OCI-LY7 (cell line): ENCODE data around the gene IQCH.

ENCODE experiments used
- CTCF ChIP-seq: fragments of 200-600 bp; sonication (generic); conservative IDR thresholded peaks from 2 replicates; pipeline ENCODE4 v1.5.1; 2014; ENCODE audit warnings: mild to moderate bottlenecking, antibody characterized with exemption, low read length, moderate library complexity, mixed read lengths
- EZH2phosphoT487 ChIP-seq: fragments of 200-600 bp; sonication (generic); IDR thresholded peaks from 2 replicates; pipeline ENCODE4 v1.6.1; 2018; ENCODE audit warnings: low read depth, borderline replicate concordance, mild to moderate bottlenecking, mixed run types, antibody characterized with exemption, low read length, moderate library complexity, mixed read lengths

GRCh38 chr15:67505675-67506572, 251.3 kb downstream of the IQCH start:
- TF ChIP-seq CTCF, result no peak
- TF ChIP-seq EZH2phosphoT487, result no peak
